Endothelial cell of umbilical vein (primary cell): ENCODE results near the gene FUBP3. TPM values are rescaled to one million over a fixed set of nuclear protein-coding genes. Genes with fewer than 3 reads are reported as not detected.

Experiments
- BruUV-seq: library from RNA; stranded (reverse); fragments of 400-500 nt; replicated peaks from 2 replicates; lab custom pipeline; 2021; lab: Mats Ljungman, UMichigan
- CTCF ChIA-PET: fragments of 300-600, 350-600 bp; sonication (Branson Sonifier 250); formaldehyde crosslinking; loops from one replicate; lab custom pipeline; 2021; ENCODE audit warnings: antibody characterized with exemption, inconsistent platforms; lab: Charles Lee
- POLR2A ChIA-PET: fragments of 300-600, 350-600 bp; sonication (Branson Sonifier 250); formaldehyde crosslinking; loops from one replicate; lab custom pipeline; 2021; ENCODE audit warnings: antibody characterized with exemption, inconsistent platforms; lab: Charles Lee
- DNase-seq: peaks from one replicate; pipeline ENCODE4 v3.0.0-alpha.2; 2011; ENCODE audit warnings: low read depth, low spot score
- FAIRE-seq: peaks from 2 replicates; lab custom pipeline; 2011; peaks lifted over from hg19 to GRCh38; lab: Jason Lieb, UNC
- H2AFZ ChIP-seq: 2 replicates; pipeline ENCODE4 v1.6.0; 2012; ENCODE audit warnings: low read depth, low read length, control low read depth, inconsistent platforms
- H3K27ac ChIP-seq: 2 replicates; pipeline ENCODE4 v1.5.1; 2011; ENCODE audit warnings: low read depth, mild to moderate bottlenecking, control low read depth, low read length, moderate library complexity; ENCODE audit not compliant: insufficient read depth
- H3K27me3 ChIP-seq, 2 experiments: 2 replicates each; pipeline versions ENCODE4 v1.6.0 to v1.6.1; 2011; ENCODE audit warnings: low read length in 2 of 2, mixed read lengths in 1 of 2; ENCODE audit not compliant: control insufficient read depth in 2 of 2, insufficient read depth in 2 of 2
- H3K36me3 ChIP-seq, 2 experiments: 2 replicates in 1 of 2; 3 replicates in 1 of 2; pipeline ENCODE4 v1.5.1; 2011; ENCODE audit warnings: low read length in 2 of 2, mild to moderate bottlenecking in 1 of 2, moderate library complexity in 1 of 2; ENCODE audit not compliant: control insufficient read depth in 2 of 2, insufficient read depth in 2 of 2; ENCODE audit errors: extremely low read depth in 1 of 2
- H3K4me1 ChIP-seq: 3 replicates; pipeline ENCODE4 v1.5.1; 2011; ENCODE audit warnings: mild to moderate bottlenecking, low read length; ENCODE audit not compliant: control insufficient read depth, insufficient read depth; ENCODE audit errors: extremely low read depth
- H3K4me2 ChIP-seq: 2 replicates; pipeline ENCODE4 v1.6.1; 2011; ENCODE audit warnings: low read length, control low read depth, mixed read lengths; ENCODE audit not compliant: insufficient read depth
- H3K4me3 ChIP-seq, 3 experiments: fragments of 200-600 bp in 1 of 3; sonication (generic), shearing (Covaris generic) in 1 of 3; replicated peaks in 1 of 3; 2 replicates each; pipeline ENCODE4 v1.5.1; 2011 to 2016; ENCODE audit warnings: control low read depth in 3 of 3, low read length in 3 of 3, mild to moderate bottlenecking in 2 of 3, inconsistent platforms in 1 of 3, low read depth in 1 of 3, moderate library complexity in 1 of 3; ENCODE audit not compliant: insufficient read depth in 1 of 3
- H3K79me2 ChIP-seq: 2 replicates; pipeline ENCODE4 v1.6.0; 2012; ENCODE audit warnings: low read length, inconsistent platforms; ENCODE audit not compliant: control insufficient read depth, insufficient read depth
- H3K9ac ChIP-seq: replicated peaks from 2 replicates; pipeline ENCODE3; 2011; ENCODE audit warnings: low read length, control low read depth; ENCODE audit not compliant: insufficient read depth; ENCODE audit errors: extremely low read depth
- H3K9me1 ChIP-seq: replicated peaks from 3 replicates; pipeline ENCODE4 v1.6.0; 2011; ENCODE audit warnings: mild to moderate bottlenecking, low read length; ENCODE audit not compliant: control insufficient read depth, insufficient read depth; ENCODE audit errors: extremely low read depth
- H3K9me3 ChIP-seq: replicated peaks from 2 replicates; pipeline ENCODE4 v1.5.1; 2012; ENCODE audit warnings: low read length, inconsistent platforms; ENCODE audit not compliant: control insufficient read depth, insufficient read depth
- H4K20me1 ChIP-seq: replicated peaks from 2 replicates; pipeline ENCODE3; 2011; ENCODE audit warnings: mild to moderate bottlenecking, low read length; ENCODE audit not compliant: control insufficient read depth, insufficient read depth; ENCODE audit errors: extremely low read depth
- EZH2 ChIP-seq: IDR thresholded peaks from 2 replicates; pipeline ENCODE4 v1.6.1; 2012; ENCODE audit warnings: borderline replicate concordance, low read depth, mild to moderate bottlenecking, moderate library complexity, low read length, inconsistent platforms; ENCODE audit not compliant: severe bottlenecking
- FOS ChIP-seq: IDR thresholded peaks from 2 replicates; pipeline ENCODE4 v1.6.1; 2011; ENCODE audit warnings: mild to moderate bottlenecking, low read length, moderate library complexity, borderline replicate concordance; ENCODE audit not compliant: insufficient read depth
- GATA2 ChIP-seq: IDR thresholded peaks from 2 replicates; pipeline ENCODE4 v1.7.0; 2011; ENCODE audit warnings: low read depth, mild to moderate bottlenecking, moderate library complexity, mixed read lengths, low read length; ENCODE audit not compliant: insufficient read length, insufficient read depth
- JUN ChIP-seq: IDR thresholded peaks from 2 replicates; pipeline ENCODE4 v1.6.1; 2011; ENCODE audit warnings: borderline replicate concordance, low read depth; ENCODE audit not compliant: insufficient read length, insufficient read depth
- MYC ChIP-seq: IDR thresholded peaks from one replicate; pipeline ENCODE4 v1.6.1; 2011; ENCODE audit warnings: mild to moderate bottlenecking, low read depth, low read length
- POLR2A ChIP-seq: IDR thresholded peaks from 2 replicates; pipeline ENCODE4 v1.6.1; 2012; ENCODE audit warnings: low read depth, mild to moderate bottlenecking, control low read depth, low read length
- POLR2AphosphoS5 ChIP-seq: IDR thresholded peaks from 2 replicates; pipeline ENCODE4 v1.6.1; 2012; ENCODE audit warnings: low read depth, mild to moderate bottlenecking, control low read depth, low read length, moderate library complexity; ENCODE audit not compliant: insufficient read depth
- dilution Hi-C: fragments of 300-500 bp; cut with MboI; formaldehyde crosslinking; loops from one replicate; pipeline ENCODE4 v1.15.0; 2019; ENCODE audit warnings: low sequenced_read_pairs; ENCODE audit not compliant: extremely low pct_ligation_motif_present
- intact Hi-C: fragments of 100-400 bp; cut with micrococcal nuclease; formaldehyde crosslinking; loops from one replicate; pipeline ENCODE4 v1.10.0; 2022
- polyA plus RNA-seq, 4 experiments: library from polyadenylated mRNA; depleted of rRNA in 3 of 4; stranded (reverse) in 3 of 4; unstranded in 1 of 4; fragments of >200 nt; gene quantifications; 2 replicates each; pipeline versions ENCODE4 v1.2.1 to v1.2.3, GENCODE V29; 2011 to 2012; ENCODE audit warnings: missing spikeins in 1 of 4
- total RNA-seq: library from RNA; stranded (reverse); gene quantifications from 2 replicates; pipeline ENCODE4 v1.2.3, GENCODE V29; 2021
- TF ChIP-seq, protein P1 (sequence below), 2 donors: IDR thresholded peaks; 1 replicate in 1 of 2; 2 replicates in 1 of 2; pipeline ENCODE4 v1.5.1; 2011; ENCODE audit warnings: low read length in 2 of 2, mild to moderate bottlenecking in 2 of 2, moderate library complexity in 2 of 2, control low read depth in 1 of 2, inconsistent platforms in 1 of 2, low read depth in 1 of 2; ENCODE audit not compliant: insufficient read depth in 1 of 2; ENCODE audit errors: extremely low read depth in 1 of 2
- TF ChIP-seq, protein P2 (sequence below): IDR thresholded peaks from 2 replicates; pipeline ENCODE4 v1.6.1; 2011; ENCODE audit not compliant: insufficient read depth, insufficient read length

The FUBP3 gene
- total and polyA plus RNA-seq, 2 donors (not counting 3 experiments of a cell fraction or from before 2014, with no cell fraction given) = 19.4 to 50.9 TPM

DNA sequence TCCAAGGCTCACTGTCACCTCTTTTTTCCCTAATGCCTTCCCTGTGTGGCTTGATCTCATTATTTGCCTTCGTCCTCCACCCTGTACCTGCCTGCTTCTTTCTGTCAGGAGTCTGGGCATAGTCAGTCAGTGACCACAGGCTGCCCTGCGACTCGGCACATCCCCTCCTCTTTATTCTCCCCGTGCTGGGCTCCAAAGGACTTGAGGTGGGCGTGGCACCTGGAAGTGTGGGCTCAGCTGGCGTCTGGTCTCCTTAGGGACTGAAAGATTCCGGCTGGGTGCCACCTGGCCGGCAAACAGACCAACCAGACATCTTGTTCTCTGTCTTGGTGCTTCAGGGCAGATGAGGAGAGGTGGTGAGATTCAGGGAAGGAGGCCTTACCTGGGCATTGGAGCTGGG is 55.4 kb downstream of the FUBP3 start:
- FAIRE-seq = no peak
- CTCF ChIA-PET = no interaction called here

More for the DNA sequence above, 55.4 kb downstream of the FUBP3 start:
- Histone ChIP-seq H3K4me3 (no peak overlapping the region), H3K4me1 (no peaks in the 10 kb centered on the region), H4K20me1 (no peaks in the 10 kb centered on the region), H3K27me3 (no peaks in the 10 kb centered on the region), H3K9ac (no peak overlapping the region), H3K9me3 (no peaks in the 10 kb centered on the region), H3K4me2 (no peak overlapping the region), H3K79me2 (no peaks in the 10 kb centered on the region), H3K9me1 (no peaks in the 10 kb centered on the region), H2AFZ (no peak overlapping the region), H3K36me3 (peaks cover 6 to 58% of the 10 kb centered on the region in 2 experiments), H3K27ac (no peak overlapping the region)
- intact Hi-C loops = no loop called here
- no peak for DNase-seq
- dilution Hi-C loops = no loop called here
- POLR2A ChIA-PET = no interaction called here
- no TSS peak for BruUV-seq
- TF ChIP-seq, protein P1, sequence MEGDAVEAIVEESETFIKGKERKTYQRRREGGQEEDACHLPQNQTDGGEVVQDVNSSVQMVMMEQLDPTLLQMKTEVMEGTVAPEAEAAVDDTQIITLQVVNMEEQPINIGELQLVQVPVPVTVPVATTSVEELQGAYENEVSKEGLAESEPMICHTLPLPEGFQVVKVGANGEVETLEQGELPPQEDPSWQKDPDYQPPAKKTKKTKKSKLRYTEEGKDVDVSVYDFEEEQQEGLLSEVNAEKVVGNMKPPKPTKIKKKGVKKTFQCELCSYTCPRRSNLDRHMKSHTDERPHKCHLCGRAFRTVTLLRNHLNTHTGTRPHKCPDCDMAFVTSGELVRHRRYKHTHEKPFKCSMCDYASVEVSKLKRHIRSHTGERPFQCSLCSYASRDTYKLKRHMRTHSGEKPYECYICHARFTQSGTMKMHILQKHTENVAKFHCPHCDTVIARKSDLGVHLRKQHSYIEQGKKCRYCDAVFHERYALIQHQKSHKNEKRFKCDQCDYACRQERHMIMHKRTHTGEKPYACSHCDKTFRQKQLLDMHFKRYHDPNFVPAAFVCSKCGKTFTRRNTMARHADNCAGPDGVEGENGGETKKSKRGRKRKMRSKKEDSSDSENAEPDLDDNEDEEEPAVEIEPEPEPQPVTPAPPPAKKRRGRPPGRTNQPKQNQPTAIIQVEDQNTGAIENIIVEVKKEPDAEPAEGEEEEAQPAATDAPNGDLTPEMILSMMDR (IDR thresholded peaks at IDR 0.05; ENCODE audit: extremely low read depth in 1 of 2, insufficient read depth in 1 of 2, low read depth in 1 of 2, low read length in 2 of 2) = no peak
- TF ChIP-seq EZH2 (no peak), FOS (no peak), POLR2A (no peak), MYC (no peak), JUN (no peak), POLR2AphosphoS5 (no peak), GATA2 (no peak)
- TF ChIP-seq, protein P2, sequence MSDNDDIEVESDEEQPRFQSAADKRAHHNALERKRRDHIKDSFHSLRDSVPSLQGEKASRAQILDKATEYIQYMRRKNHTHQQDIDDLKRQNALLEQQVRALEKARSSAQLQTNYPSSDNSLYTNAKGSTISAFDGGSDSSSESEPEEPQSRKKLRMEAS = no peak
